GM23248 (cell line): Measurements from ENCODE around the gene CACHD1. TPM values are rescaled to one million over a fixed set of nuclear protein-coding genes. Genes with fewer than 3 reads are reported as not detected.
A peak's percentile ranks its signal among the peaks of the same experiment; 100 is the strongest.
"Not testable (repeated sequence)": the region's sequence is repeated elsewhere in the genome, so short reads cannot be mapped to it uniquely, and the experiment has no call there.

Source experiments
- DNase-seq: peaks from one replicate; pipeline ENCODE4 v3.0.0-alpha.2; 2015
- H2AFZ ChIP-seq: fragments of 200-600 bp; sonication (generic); 2 replicates; pipeline ENCODE4 v1.6.1; 2016; ENCODE audit warnings: antibody characterized with exemption
- H3F3A ChIP-seq: fragments of 200-600 bp; sonication (generic); 2 replicates; pipeline ENCODE4 v1.6.1; 2016; ENCODE audit warnings: mild to moderate bottlenecking, antibody characterized with exemption, mixed run types; ENCODE audit not compliant: insufficient read depth
- H3K27ac ChIP-seq: fragments of 200-600 bp; sonication (generic); 2 replicates; pipeline ENCODE4 v1.5.1; 2016; ENCODE audit warnings: mild to moderate bottlenecking
- H3K27me3 ChIP-seq: fragments of 200-600 bp; sonication (generic); replicated peaks from 2 replicates; pipeline ENCODE4 v1.6.1; 2016; ENCODE audit warnings: mild to moderate bottlenecking; ENCODE audit not compliant: insufficient read depth
- H3K36me3 ChIP-seq: fragments of 200-600 bp; sonication (generic); 2 replicates; pipeline ENCODE4 v1.6.1; 2016; ENCODE audit warnings: low read depth, mild to moderate bottlenecking
- H3K4me1 ChIP-seq: fragments of 200-600 bp; sonication (generic); 2 replicates; pipeline ENCODE4 v1.6.1; 2016; ENCODE audit warnings: mild to moderate bottlenecking; ENCODE audit not compliant: insufficient read depth
- H3K4me2 ChIP-seq: fragments of 200-600 bp; sonication (generic); one replicate; pipeline ENCODE4 v1.6.1; 2016; ENCODE audit warnings: mild to moderate bottlenecking; ENCODE audit not compliant: unreplicated experiment
- H3K4me3 ChIP-seq: fragments of 200-600 bp; sonication (generic); 2 replicates; pipeline ENCODE4 v1.5.1; 2016; ENCODE audit warnings: mild to moderate bottlenecking
- H3K79me2 ChIP-seq: fragments of 200-600 bp; sonication (generic); 2 replicates; pipeline ENCODE4 v1.6.1; 2016; ENCODE audit warnings: mild to moderate bottlenecking; ENCODE audit not compliant: insufficient read depth
- H3K9ac ChIP-seq: fragments of 200-600 bp; sonication (generic); 2 replicates; pipeline ENCODE4 v1.6.1; 2016; ENCODE audit warnings: mild to moderate bottlenecking
- H3K9me2 ChIP-seq: fragments of 200-600 bp; sonication (generic); 2 replicates; pipeline ENCODE4 v1.6.1; 2016; ENCODE audit warnings: mixed run types, mild to moderate bottlenecking, moderate library complexity; ENCODE audit not compliant: insufficient read depth
- H3K9me3 ChIP-seq: fragments of 200-600 bp; sonication (generic); one replicate; pipeline ENCODE4 v1.6.1; 2017; ENCODE audit warnings: low read depth
- H4K20me1 ChIP-seq: fragments of 200-600 bp; sonication (generic); 2 replicates; pipeline ENCODE4 v1.6.0; 2016; ENCODE audit not compliant: insufficient read depth
- EZH2 ChIP-seq: fragments of 200-600 bp; sonication (generic); IDR thresholded peaks from 2 replicates; pipeline ENCODE4 v1.6.1; 2018; ENCODE audit warnings: antibody characterized with exemption, mild to moderate bottlenecking; ENCODE audit not compliant: insufficient read depth, poor library complexity, severe bottlenecking
- EZH2phosphoT487 ChIP-seq: fragments of 200-600 bp; sonication (generic); IDR thresholded peaks from 2 replicates; pipeline ENCODE4 v1.6.1; 2018; ENCODE audit warnings: antibody characterized with exemption, moderate library complexity, mild to moderate bottlenecking, low read depth; ENCODE audit not compliant: insufficient read depth
- WGBS, 2 experiments: methylation state at CpG; one replicate each; pipeline ENCODE4 v1.1.6; 2015 to 2017; ENCODE audit warnings: low lambda C conversion rate in 2 of 2, low coverage in 1 of 2; ENCODE audit errors: missing lambda C conversion rate in 2 of 2; 5-methylcytosine and 5-hydroxymethylcytosine counted together
- in situ Hi-C: fragments of 300-500 bp; cut with MboI; formaldehyde crosslinking; loops from 2 replicates; pipeline ENCODE4 v1.15.0; 2020
- polyA plus RNA-seq: library from polyadenylated mRNA; unstranded; fragments of >200 nt; fragmentation: Nextera tagmentation; extraction: Ambion mirVana; gene quantifications from 2 replicates; pipeline ENCODE4 v1.2.1, GENCODE V29; 2016
- total RNA-seq: library from RNA; depleted of rRNA; stranded (reverse); fragments of >200 nt; shearing (Covaris generic); gene quantifications from 2 replicates; pipeline ENCODE4 v1.2.3, GENCODE V29; 2014

Gene CACHD1
- total and polyA plus RNA-seq, 2 experiments from 2014 or later, result 1.9 to 9.3 TPM

DNA sequence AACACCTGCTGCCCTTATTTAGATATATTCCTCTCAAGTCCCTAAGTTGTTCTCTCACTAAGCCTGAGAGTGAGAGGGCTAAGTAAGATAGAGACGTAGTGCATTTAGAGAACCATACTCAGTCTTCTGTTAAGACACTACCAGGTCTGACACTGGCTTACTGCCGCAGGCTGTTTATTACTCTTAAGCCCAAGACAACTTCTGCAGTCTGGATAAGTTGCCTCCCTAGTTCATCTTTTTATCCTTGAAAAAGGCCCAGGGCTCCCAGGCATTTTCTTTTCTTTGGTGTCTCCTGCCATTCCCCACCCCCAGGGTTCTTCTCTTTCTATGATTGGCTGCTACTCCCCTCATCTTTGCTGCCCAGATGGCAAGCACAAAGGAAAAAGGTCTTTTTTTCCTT lies 38.7 kb downstream of the CACHD1 start:
- H4K20me1 ChIP-seq, result no peaks in the 10 kb centered on the region
- no peak overlapping the region for H3K4me2 ChIP-seq
- H3K4me3 ChIP-seq, result no peak overlapping the region
- peaks cover 3% of the 10 kb centered on the region for H3F3A ChIP-seq
- no peaks in the 10 kb centered on the region for H3K27me3 ChIP-seq
- 59 to 64% methylated on average over 2 of the region's 2 CpGs for WGBS, 2 experiments
- no peak overlapping the region for H3K9ac ChIP-seq
- no peaks in the 10 kb centered on the region for H3K36me3 ChIP-seq
- H3K9me3 ChIP-seq, result no peaks in the 10 kb centered on the region
- peaks cover 4% of the 10 kb centered on the region; the same call in 1 of the 2 replicates for H3K4me1 ChIP-seq
- no peak for DNase-seq
- no peak overlapping the region for H3K27ac ChIP-seq
- H2AFZ ChIP-seq, result no peak overlapping the region
- no peaks in the 10 kb centered on the region for H3K9me2 ChIP-seq
- in situ Hi-C loops, result no loop called here
- no peak for TF ChIP-seq EZH2
- TF ChIP-seq EZH2phosphoT487, result no peak
- no peaks in the 10 kb centered on the region for H3K79me2 ChIP-seq

DNA sequence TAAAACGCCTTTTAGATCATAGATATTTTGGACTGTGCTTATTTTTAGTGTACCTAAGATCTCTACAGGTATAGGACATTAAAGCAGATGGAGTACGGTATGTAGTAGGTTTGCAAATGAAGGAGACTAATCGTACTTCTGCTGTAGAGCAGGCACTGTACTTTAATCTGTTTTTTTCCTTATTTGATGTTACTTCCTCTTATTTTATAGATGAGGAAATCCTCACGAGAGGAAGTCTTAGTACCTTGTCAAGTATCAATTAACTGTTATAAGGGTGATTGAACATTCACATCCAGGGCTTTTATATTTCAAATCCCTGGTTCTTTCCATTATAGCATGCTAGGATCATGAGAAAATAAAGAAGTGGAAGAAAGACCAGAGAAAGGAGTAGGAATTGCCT lies 41.1 kb downstream of the CACHD1 start:
- 90 to 92% methylated on average over 4 of the region's 4 CpGs for WGBS, 2 experiments

DNA sequence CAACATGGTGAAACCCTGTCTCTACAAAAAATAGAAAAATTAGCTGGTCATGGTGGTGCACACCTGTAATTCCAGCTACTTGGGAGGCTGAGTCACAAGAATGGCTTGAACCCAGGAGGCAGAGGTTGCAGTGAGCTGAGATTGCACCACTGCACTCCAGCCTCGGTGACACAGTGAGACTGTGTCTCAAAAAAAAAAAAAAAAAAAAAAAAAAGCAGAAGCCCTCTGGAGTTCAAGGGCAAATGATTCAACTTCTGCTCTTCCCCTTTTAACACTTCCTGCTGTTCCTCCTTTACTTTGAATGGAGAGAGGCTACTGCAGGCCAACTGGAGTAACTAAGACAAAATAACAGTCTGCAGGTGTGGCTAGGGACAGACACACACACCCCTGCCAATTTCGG lies 42.3 kb downstream of the CACHD1 start:
- in situ Hi-C loops, H3K79me2 ChIP-seq, DNase-seq, H3K9me3 ChIP-seq, H3K4me2 ChIP-seq, H3K9ac ChIP-seq, H2AFZ ChIP-seq, H3K27ac ChIP-seq, H4K20me1 ChIP-seq, H3K9me2 ChIP-seq, H3K4me3 ChIP-seq, H3K27me3 ChIP-seq, H3K36me3 ChIP-seq: not testable (repeated sequence)
- H3K4me1 ChIP-seq, result peaks cover 40% of the 10 kb centered on the region
- 39 to 47% methylated on average over 2 of the region's 2 CpGs for WGBS, 2 experiments
- peaks cover 38% of the 10 kb centered on the region for H3F3A ChIP-seq

More for the DNA sequence above, 41.1 kb downstream of the CACHD1 start:
- no peak for DNase-seq
- H3K79me2 ChIP-seq, result no peaks in the 10 kb centered on the region
- H3K9me3 ChIP-seq, result no peaks in the 10 kb centered on the region
- H2AFZ ChIP-seq, result no peak overlapping the region
- H3K4me3 ChIP-seq, result no peak overlapping the region
- no peaks in the 10 kb centered on the region for H3K9me2 ChIP-seq
- no peak overlapping the region for H3K4me2 ChIP-seq
- H4K20me1 ChIP-seq, result no peaks in the 10 kb centered on the region
- TF ChIP-seq EZH2phosphoT487, result no peak
- TF ChIP-seq EZH2, result no peak
- no peak overlapping the region for H3K27ac ChIP-seq
- H3K36me3 ChIP-seq, result no peaks in the 10 kb centered on the region
- in situ Hi-C loops, result no loop called here
- peaks cover 27% of the 10 kb centered on the region for H3F3A ChIP-seq
- no peak overlapping the region for H3K9ac ChIP-seq
- H3K4me1 ChIP-seq, result peaks cover 28% of the 10 kb centered on the region
- H3K27me3 ChIP-seq, result no peaks in the 10 kb centered on the region

DNA sequence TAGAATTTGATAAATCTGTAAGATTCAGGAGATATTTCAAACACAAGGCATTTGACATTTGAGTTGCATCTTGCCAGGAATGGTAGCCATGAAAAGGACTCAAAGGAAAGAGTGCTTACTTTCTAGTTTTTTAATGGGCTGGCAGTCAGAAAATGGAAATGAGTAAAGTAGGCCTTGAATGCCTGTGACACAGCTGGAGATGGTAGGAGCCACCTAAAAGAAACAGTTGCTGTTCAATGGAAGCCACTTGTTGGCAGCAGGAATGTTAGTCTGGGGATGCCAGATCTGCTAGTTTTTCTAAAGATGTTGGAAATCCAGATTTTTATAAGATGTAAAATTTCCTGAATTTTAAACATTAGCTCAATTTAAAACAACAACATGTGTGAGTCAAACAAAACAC lies 43.6 kb downstream of the CACHD1 start:
- Histone ChIP-seq H3K4me3 (no peak overlapping the region), H3K27me3 (no peaks in the 10 kb centered on the region), H4K20me1 (no peaks in the 10 kb centered on the region), H3K9me2 (no peaks in the 10 kb centered on the region), H3K36me3 (no peaks in the 10 kb centered on the region), H3K27ac (peak overlapping the region; percentile 54; the same call in 1 of the 2 replicates), H3K9ac (no peak overlapping the region), H3K9me3 (no peaks in the 10 kb centered on the region), H3K4me2 (no peak overlapping the region), H3K4me1 (peaks cover 47% of the 10 kb centered on the region), H3F3A (peaks cover 52% of the 10 kb centered on the region), H3K79me2 (no peaks in the 10 kb centered on the region), H2AFZ (no peak overlapping the region)
- in situ Hi-C loops, result no loop called here
- TF ChIP-seq EZH2 (no peak), EZH2phosphoT487 (no peak)
- no peak for DNase-seq

DNA sequence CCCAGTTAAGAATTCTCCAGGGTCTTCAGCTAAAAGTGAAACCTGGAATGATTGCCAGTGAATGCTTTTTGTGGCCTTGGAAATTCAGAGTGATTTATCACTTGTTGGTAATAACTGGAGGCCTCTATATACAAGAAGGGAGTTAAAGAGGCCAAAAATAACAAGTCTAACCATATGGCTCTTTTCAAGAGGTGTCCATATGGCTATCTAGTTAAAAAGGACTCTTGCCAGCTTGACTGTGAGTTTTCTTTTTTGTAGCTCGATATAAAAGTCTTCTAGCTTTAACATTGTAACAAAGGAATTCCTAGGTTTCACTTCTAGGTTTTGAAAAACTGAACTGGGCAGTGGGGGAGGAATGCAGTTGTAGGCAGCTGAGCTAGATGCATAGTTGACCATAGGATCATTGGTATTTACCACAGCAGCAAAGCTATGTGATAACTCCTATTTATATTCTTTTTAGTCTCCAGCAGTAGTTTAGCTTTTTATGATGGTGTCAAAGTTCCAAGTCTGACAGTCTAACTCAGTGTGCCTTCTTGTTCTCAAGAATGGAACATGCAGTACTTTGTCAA lies 44.4 kb downstream of the CACHD1 start:
- peak overlapping the region; percentile 47 for H3K9ac ChIP-seq
- peak overlapping the region; percentile 54 for H2AFZ ChIP-seq
- no peaks in the 10 kb centered on the region for H3K36me3 ChIP-seq
- no peak for TF ChIP-seq EZH2phosphoT487
- TF ChIP-seq EZH2, result no peak
- H3F3A ChIP-seq, result peaks cover 52% of the 10 kb centered on the region
- in situ Hi-C loops, result no loop called here
- peaks cover 47% of the 10 kb centered on the region for H3K4me1 ChIP-seq
- peak overlapping the region; percentile 88 for H3K4me2 ChIP-seq
- peak overlapping the region; percentile 52 for H3K4me3 ChIP-seq
- no peaks in the 10 kb centered on the region for H3K9me3 ChIP-seq
- H3K9me2 ChIP-seq, result no peaks in the 10 kb centered on the region
- DNase-seq, result peak; percentile 62
- no peaks in the 10 kb centered on the region for H4K20me1 ChIP-seq
- 0 to 3% methylated on average over 1 of the region's 1 CpG for WGBS, 2 experiments
- no peaks in the 10 kb centered on the region for H3K79me2 ChIP-seq
- H3K27me3 ChIP-seq, result no peaks in the 10 kb centered on the region
- peak overlapping the region; percentile 54 for H3K27ac ChIP-seq
